Measurements from ENCODE around the gene KCNK2.

DNA sequence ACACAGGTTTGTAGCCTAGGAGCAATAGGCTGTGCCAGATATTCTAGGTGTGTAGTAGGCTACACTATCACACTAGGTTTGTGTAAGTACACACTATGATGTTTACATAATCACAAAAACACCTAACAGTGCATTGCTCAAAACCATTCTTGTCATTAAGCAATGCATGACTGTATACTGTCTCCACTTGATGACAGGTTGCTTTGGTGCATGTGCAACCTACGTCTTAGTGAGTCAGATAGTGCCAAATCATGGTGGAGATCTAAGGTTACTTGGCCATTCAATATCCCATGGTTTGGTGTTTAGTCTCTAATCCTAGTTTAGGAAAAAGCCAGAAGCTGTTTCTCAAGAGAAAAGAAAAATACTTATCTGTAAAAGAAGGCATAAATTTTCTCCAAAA lies 181.1 kb downstream of the KCNK2 start:
- no peak for TF ChIP-seq POLR2AphosphoS5 (IDR thresholded peaks at IDR 0.05; ENCODE audit: borderline replicate concordance, low read depth, low read length)
- no peak for TF ChIP-seq EZH2 (IDR thresholded peaks at IDR 0.05)
- no peak for TF ChIP-seq FOXP2 (optimal IDR thresholded peaks at IDR 0.05; ENCODE audit: control extremely low read depth, extremely low read length, insufficient read depth)

Data from SK-N-MC (cell line).